Measurements from ENCODE around the gene CALML5. TPM values are rescaled to one million over a fixed set of nuclear protein-coding genes. Genes with fewer than 3 reads are reported as not detected.
A peak's percentile ranks its signal among the peaks of the same experiment; 100 is the strongest.

The CALML5 gene
- total and polyA plus RNA-seq, 9 of the 15 experiments (the other 6 are each of a cell fraction or from before 2014, with no cell fraction given) = not detected

DNA sequence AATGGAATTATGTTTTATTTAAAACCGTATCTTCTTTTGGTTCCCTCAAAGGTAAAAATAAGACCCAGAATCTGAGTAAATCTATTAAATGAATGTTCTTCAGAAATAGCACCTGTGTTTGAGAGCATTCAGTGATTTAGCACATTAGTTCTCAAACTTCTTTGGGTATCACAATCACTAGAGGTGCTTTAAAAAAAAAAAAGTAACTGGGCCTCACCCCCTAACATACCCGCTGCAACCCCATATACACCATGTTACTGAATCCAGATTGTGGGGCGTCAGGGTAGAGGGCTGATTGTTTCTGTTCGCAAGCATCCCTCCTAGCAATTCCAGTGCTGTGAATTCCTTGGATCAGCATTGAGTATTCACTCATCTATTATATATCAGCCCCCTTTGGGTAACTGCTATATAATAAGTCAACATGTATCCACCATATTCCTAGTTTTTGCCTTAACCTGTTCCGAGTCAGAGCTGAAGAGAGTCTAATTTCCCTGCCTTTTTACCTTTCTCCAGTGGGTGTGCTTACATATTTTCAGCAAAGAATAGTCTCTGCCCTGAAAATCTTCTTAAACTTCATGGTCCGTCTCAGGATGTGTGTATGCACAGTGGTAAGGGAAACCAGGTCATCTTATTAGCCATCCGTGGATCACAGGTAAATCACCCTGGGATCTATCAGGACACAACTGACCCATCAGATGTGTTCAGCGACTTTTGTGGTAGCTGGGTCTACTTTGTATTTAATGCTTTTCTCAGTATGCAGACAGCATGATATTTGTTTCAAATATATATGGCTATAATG, 40.2 kb downstream of the CALML5 start:
- Histone ChIP-seq H2AFZ (ENCODE audit: low read depth, low read length) (no peak overlapping the region), H3K9ac (ENCODE audit: insufficient read depth in 1 of 2, low read depth in 2 of 2, low read length in 2 of 2) (no peak overlapping the region), H3K4me2 (ENCODE audit: insufficient read depth, low read length) (no peak overlapping the region), H3K4me3 (no peak overlapping the region), H4K20me1 (replicated peaks; ENCODE audit: control insufficient read depth, insufficient read depth, low read length) (no peaks in the 10 kb centered on the region), H3K79me2 (ENCODE audit: control insufficient read depth, insufficient read depth, low read length) (peaks cover 100% of the 10 kb centered on the region), H3K27me3 (ENCODE audit: control insufficient read depth in 2 of 2, insufficient read depth in 2 of 2, low read length in 2 of 2) (no peaks in the 10 kb centered on the region), H3K27ac (ENCODE audit: extremely low read depth, low read depth, low read length) (no peak overlapping the region; the same call in 2 of the 3 replicates), H3K36me3 (ENCODE audit: control insufficient read depth, insufficient read depth, low read length) (peaks cover 79% of the 10 kb centered on the region), H3K4me1 (replicated peaks in 1 of 2; ENCODE audit: control insufficient read depth in 2 of 2, insufficient read depth in 2 of 2, low read length in 2 of 2) (peaks cover 28 to 42% of the 10 kb centered on the region in 2 experiments), H3K9me1 (ENCODE audit: control insufficient read depth, insufficient read depth, low read length) (no peaks in the 10 kb centered on the region), H3K9me3 (replicated peaks; ENCODE audit: control insufficient read depth, insufficient read depth, low read depth, low read length) (no peaks in the 10 kb centered on the region)
- ChIA-PET CTCF (ENCODE audit: low intra/inter-chr PET ratio) (no interaction called here), POLR2A (interaction anchor here (1.5 kb wide), 1 partner anchor 150 kb away, joined by 6 read pairs; no protein-coding TSS in a partner anchor)
- FAIRE-seq (no peak), ATAC-seq (no peak), DNase-seq (ENCODE audit: extremely low read depth in 1 of 4, low spot score in 3 of 4) (no peak)
- 71% methylated on average over 8 of the region's 8 CpGs for WGBS (ENCODE audit: insufficient coverage, low coverage, missing lambda C conversion rate)
- no TSS peak for BruUV-seq (replicated peaks)
- in situ Hi-C loops (cut with MboI) (no loop called here), intact Hi-C loops (cut with micrococcal nuclease) (no loop called here)
- TF ChIP-seq SMAD4 (CRISPR knock-in tag; conservative IDR thresholded peaks at IDR 0.05) (0 out of 2 replicates have a peak, but pooled peaks have one; percentile 18), CREBBP (IDR thresholded peaks at IDR 0.05; ENCODE audit: low read depth, low read length) (no peak), HBP1 (CRISPR knock-in tag; IDR thresholded peaks at IDR 0.05) (0 out of 2 replicates have a peak, but pooled peaks have one; percentile 25), NCOA6 (IDR thresholded peaks at IDR 0.05) (0 out of 2 replicates have a peak, but pooled peaks have one; percentile 25), SNIP1 (IDR thresholded peaks at IDR 0.05; ENCODE audit: low read depth) (no peak), ZBED1 (IDR thresholded peaks at IDR 0.05) (peak; percentile 61; the same call in 1 of the 2 replicates), PML (IDR thresholded peaks at IDR 0.05; ENCODE audit: low read length) (peak; percentile 22; the same call in 1 of the 2 replicates), SIN3A (IDR thresholded peaks at IDR 0.05; ENCODE audit: borderline replicate concordance in 2 of 2, control insufficient read depth in 1 of 2, low read depth in 2 of 2, low read length in 2 of 2) (peak in 1 of 2 experiments; percentile 44; a peak in 1 of 4 replicates), TEAD4 (IDR thresholded peaks at IDR 0.05; ENCODE audit: low read length) (peak; percentile 4; the same call in 1 of the 2 replicates), TEAD4 (CRISPR knock-in tag; IDR thresholded peaks at IDR 0.05; ENCODE audit: borderline replicate concordance) (no peak), POLR2B (IDR thresholded peaks at IDR 0.05; ENCODE audit: low read depth, partially characterized antibody) (peak; percentile 45), HNRNPL (IDR thresholded peaks at IDR 0.05; ENCODE audit: low read depth, low read length) (no peak), POLR2G (IDR thresholded peaks at IDR 0.05; ENCODE audit: low read depth, low read length) (0 out of 2 replicates have a peak, but pooled peaks have one; percentile 31), PURB (CRISPR knock-in tag; IDR thresholded peaks at IDR 0.05; ENCODE audit: low read depth) (no peak), DMBX1 (CRISPR knock-in tag; IDR thresholded peaks at IDR 0.05; ENCODE audit: borderline replicate concordance) (peak; percentile 52; the same call in 1 of the 2 replicates), POLR2A (conservative IDR thresholded peaks at IDR 0.05) (peak; percentile 56; the same call in 1 of the 2 replicates), KDM4B (IDR thresholded peaks at IDR 0.05; ENCODE audit: borderline replicate concordance in 2 of 2, low read depth in 1 of 2) (no peak)
- TF ChIP-seq, protein P1, sequence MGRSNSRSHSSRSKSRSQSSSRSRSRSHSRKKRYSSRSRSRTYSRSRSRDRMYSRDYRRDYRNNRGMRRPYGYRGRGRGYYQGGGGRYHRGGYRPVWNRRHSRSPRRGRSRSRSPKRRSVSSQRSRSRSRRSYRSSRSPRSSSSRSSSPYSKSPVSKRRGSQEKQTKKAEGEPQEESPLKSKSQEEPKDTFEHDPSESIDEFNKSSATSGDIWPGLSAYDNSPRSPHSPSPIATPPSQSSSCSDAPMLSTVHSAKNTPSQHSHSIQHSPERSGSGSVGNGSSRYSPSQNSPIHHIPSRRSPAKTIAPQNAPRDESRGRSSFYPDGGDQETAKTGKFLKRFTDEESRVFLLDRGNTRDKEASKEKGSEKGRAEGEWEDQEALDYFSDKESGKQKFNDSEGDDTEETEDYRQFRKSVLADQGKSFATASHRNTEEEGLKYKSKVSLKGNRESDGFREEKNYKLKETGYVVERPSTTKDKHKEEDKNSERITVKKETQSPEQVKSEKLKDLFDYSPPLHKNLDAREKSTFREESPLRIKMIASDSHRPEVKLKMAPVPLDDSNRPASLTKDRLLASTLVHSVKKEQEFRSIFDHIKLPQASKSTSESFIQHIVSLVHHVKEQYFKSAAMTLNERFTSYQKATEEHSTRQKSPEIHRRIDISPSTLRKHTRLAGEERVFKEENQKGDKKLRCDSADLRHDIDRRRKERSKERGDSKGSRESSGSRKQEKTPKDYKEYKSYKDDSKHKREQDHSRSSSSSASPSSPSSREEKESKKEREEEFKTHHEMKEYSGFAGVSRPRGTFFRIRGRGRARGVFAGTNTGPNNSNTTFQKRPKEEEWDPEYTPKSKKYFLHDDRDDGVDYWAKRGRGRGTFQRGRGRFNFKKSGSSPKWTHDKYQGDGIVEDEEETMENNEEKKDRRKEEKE (IDR thresholded peaks at IDR 0.05; ENCODE audit: borderline replicate concordance in 1 of 2, control insufficient read depth in 1 of 2, low read depth in 2 of 2, low read length in 1 of 2) = 0 out of 4 replicates have a peak, but pooled peaks of 1 of the 2 experiments have one; percentile 56
